HEK293 (cell line): ENCODE measurements around the gene LDLR.
"Not testable (repeated sequence)": the region's sequence is repeated elsewhere in the genome, so short reads cannot be mapped to it uniquely, and the experiment has no call there.

Experiments
- CTCF ChIA-PET: fragments of 350-600 bp; formaldehyde crosslinking; extraction: SDS; loops from one replicate; lab custom pipeline; 2021; ENCODE audit warnings: antibody characterized with exemption; lab: Yijun Ruan, JAX
- POLR2A ChIA-PET: fragments of 300-600 bp; formaldehyde crosslinking; extraction: SDS; loops from one replicate; lab custom pipeline; 2020; ENCODE audit warnings: antibody characterized with exemption, inconsistent platforms; lab: Yijun Ruan, JAX
- H3K27ac ChIP-seq: fragments of 200-500 bp; sonication (Bioruptor generic); 2 replicates; pipeline ENCODE4 v1.5.1; 2014; ENCODE audit warnings: low read depth, low read length, control low read depth, inconsistent platforms; ENCODE audit errors: extremely low read depth
- H3K36me3 ChIP-seq, 2 experiments: fragments of 200-500 bp in 1 of 2; sonication (Bioruptor generic) in 1 of 2; 1 replicate in 1 of 2; 2 replicates in 1 of 2; pipeline ENCODE4 v1.5.1; 2014 to 2017; ENCODE audit warnings: inconsistent platforms in 2 of 2, low read length in 2 of 2; ENCODE audit not compliant: control insufficient read depth in 2 of 2, insufficient read depth in 1 of 2
- H3K4me1 ChIP-seq: fragments of 200-500 bp; sonication (Bioruptor generic); 2 replicates; pipeline ENCODE4 v1.5.1; 2014; ENCODE audit warnings: mild to moderate bottlenecking, low read length, inconsistent platforms; ENCODE audit not compliant: control insufficient read depth, insufficient read depth
- H3K4me3 ChIP-seq: 2 replicates; pipeline ENCODE4 v1.5.1; 2011; ENCODE audit warnings: low read depth, mild to moderate bottlenecking, control low read depth, low read length, moderate library complexity
- H3K9me3 ChIP-seq: fragments of 200-500 bp; sonication (Bioruptor generic); 2 replicates; pipeline ENCODE4 v1.5.1; 2014; ENCODE audit warnings: low read depth, low read length, inconsistent platforms; ENCODE audit not compliant: control insufficient read depth, insufficient read depth
- PRDM1 ChIP-seq: fragments of 450-650 bp; formaldehyde crosslinking; IDR thresholded peaks from 2 replicates; pipeline ENCODE4; 2016; ENCODE audit warnings: missing biosample characterization, missing genetic modification characterization
- ZNF114 ChIP-seq: fragments of 450-650 bp; formaldehyde crosslinking; IDR thresholded peaks from 2 replicates; pipeline ENCODE4 v1.5.0; 2017; ENCODE audit warnings: missing biosample characterization, missing genetic modification characterization
- ZNF18 ChIP-seq: fragments of 450-650 bp; formaldehyde crosslinking; IDR thresholded peaks from 2 replicates; pipeline ENCODE4 v1.5.1; 2016; ENCODE audit warnings: missing biosample characterization, missing genetic modification characterization

Gene LDLR

GRCh38 chr19:11180975-11181374 lies 91.7 kb downstream of the LDLR start:
- H3K27ac ChIP-seq, POLR2A ChIA-PET, H3K4me1 ChIP-seq, H3K9me3 ChIP-seq, CTCF ChIA-PET, H3K4me3 ChIP-seq: not testable (repeated sequence)
- peaks cover 0 to 40% of the 10 kb centered on the region in 2 experiments; a peak in 2 of 3 replicates for H3K36me3 ChIP-seq

GRCh38 chr19:11181488-11181887 lies 92.2 kb downstream of the LDLR start:
- TF ChIP-seq PRDM1 (tag by site-specific recombination) (peak; percentile 64; the same call in 1 of the 2 replicates), ZNF114 (tag by site-specific recombination) (no peak), ZNF18 (peak; percentile 90)
- Histone ChIP-seq H3K4me3 (no peak overlapping the region), H3K36me3 (peaks cover 0 to 35% of the 10 kb centered on the region in 2 experiments; a peak in 2 of 3 replicates), H3K9me3 (no peaks in the 10 kb centered on the region), H3K27ac (no peak overlapping the region), H3K4me1 (no peaks in the 10 kb centered on the region)
- CTCF ChIA-PET, result no interaction called here
- POLR2A ChIA-PET, result no interaction called here
